ENCODE results near the gene SFPQ.

SFPQ gene

DNA sequence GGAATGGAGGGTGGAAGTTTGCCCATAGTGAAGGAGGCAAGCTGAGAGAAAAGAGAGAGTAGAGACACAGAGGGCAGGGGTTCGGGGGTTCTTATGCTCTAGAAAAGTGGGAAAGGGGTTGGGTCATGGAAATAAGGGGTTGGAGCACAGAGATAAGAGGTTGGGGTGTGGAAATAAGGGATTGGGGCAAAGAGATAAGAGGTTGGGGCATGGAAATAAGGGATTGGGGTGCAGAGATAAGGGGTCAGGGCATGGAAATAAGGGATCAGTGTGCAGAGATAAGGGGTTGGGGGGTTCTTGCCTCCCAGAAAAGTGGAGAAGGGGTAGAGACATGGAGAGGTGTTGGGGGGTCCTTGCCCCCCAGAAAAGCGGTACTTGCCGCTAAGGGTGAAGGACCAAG is 56.2 kb downstream of the SFPQ start:
- TF ChIP-seq, protein P1, sequence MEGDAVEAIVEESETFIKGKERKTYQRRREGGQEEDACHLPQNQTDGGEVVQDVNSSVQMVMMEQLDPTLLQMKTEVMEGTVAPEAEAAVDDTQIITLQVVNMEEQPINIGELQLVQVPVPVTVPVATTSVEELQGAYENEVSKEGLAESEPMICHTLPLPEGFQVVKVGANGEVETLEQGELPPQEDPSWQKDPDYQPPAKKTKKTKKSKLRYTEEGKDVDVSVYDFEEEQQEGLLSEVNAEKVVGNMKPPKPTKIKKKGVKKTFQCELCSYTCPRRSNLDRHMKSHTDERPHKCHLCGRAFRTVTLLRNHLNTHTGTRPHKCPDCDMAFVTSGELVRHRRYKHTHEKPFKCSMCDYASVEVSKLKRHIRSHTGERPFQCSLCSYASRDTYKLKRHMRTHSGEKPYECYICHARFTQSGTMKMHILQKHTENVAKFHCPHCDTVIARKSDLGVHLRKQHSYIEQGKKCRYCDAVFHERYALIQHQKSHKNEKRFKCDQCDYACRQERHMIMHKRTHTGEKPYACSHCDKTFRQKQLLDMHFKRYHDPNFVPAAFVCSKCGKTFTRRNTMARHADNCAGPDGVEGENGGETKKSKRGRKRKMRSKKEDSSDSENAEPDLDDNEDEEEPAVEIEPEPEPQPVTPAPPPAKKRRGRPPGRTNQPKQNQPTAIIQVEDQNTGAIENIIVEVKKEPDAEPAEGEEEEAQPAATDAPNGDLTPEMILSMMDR (IDR thresholded peaks at IDR 0.05), result no peak

More for the DNA sequence above, 56.2 kb downstream of the SFPQ start:
- Histone ChIP-seq H3K27ac (no peak overlapping the region), H3K4me3 (no peak overlapping the region)
- no peak for DNase-seq (ENCODE audit: low spot score)

Measured in coronary artery (tissue), 2 donors.